ENCODE results near the gene TCFL5.

DNA sequence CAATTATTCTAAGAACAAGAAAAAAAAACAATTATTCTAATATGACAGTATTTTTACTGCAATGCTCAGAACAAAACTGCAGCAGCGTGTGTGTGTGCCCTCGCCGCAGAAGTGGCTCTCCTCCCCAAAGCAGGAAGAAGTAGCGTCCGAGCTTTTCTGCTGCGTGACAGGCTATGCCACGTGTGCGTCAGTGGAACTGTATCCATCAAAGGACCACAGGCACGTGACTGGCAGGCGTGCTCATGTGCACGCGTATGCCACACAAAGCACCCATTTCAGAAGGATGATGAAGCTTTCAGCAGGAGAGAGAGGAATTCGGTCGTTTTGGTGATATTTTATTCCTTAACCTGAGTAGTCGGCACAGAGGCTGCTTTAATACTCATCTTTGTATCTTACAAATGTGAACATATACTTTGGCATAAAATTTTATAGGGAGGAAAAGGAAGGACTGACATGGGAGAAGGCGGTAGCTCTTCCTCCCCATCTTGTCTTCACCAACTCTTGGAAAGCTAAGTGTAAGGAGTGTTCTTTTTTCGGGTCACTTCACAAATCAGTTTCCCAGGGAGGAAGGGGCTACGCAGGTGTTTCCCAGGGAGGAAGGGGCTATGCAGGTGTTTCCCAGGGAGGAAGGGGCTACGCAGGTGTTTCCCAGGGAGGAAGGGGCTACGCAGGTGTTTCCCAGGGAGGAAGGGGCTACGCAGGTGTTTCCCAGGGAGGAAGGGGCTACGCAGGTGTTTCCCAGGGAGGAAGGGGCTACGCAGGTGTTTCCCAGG, 3.4 kb downstream of the TCFL5 start:
- no peak for TF ChIP-seq CTCF (IDR thresholded peaks at IDR 0.05)
- TF ChIP-seq POLR2A (IDR thresholded peaks at IDR 0.05), result no peak

Measured in lower leg skin (tissue), 3 donors.